HG03039 (cell line): ENCODE data around the gene ARVCF.

Experiments used
- ATAC-seq: cut with Tn5 transposase; IDR thresholded peaks from one replicate; pipeline ENCODE4 v1.9.1; 2021; ENCODE audit warnings: mild to moderate bottlenecking, moderate library complexity; ENCODE audit not compliant: unreplicated experiment

The ARVCF gene

GRCh38 chr22:20018001-20018400 lies 1.4 kb upstream of the ARVCF start:
- no peak for ATAC-seq

- ATAC-seq: no peak
Observed at GRCh38 chr22:20017622-20017958, 967 bp upstream of the ARVCF start.

- no peak for ATAC-seq
Observed at GRCh38 chr22:20015971-20016733, 471 bp downstream of the ARVCF start.

GRCh38 chr22:20015187-20015625 lies 1.4 kb downstream of the ARVCF start:
- ATAC-seq: no peak

GRCh38 chr22:20014526-20015186 lies 2.0 kb downstream of the ARVCF start:
- ATAC-seq: no peak

GRCh38 chr22:20013382-20013871 lies 3.2 kb downstream of the ARVCF start:
- no peak for ATAC-seq

- ATAC-seq: no peak
Observed at GRCh38 chr22:20012741-20013331, 3.8 kb downstream of the ARVCF start.

- ATAC-seq: no peak
Observed at GRCh38 chr22:20011993-20012740, 4.5 kb downstream of the ARVCF start.

GRCh38 chr22:20011123-20011992 lies 5.3 kb downstream of the ARVCF start:
- ATAC-seq: no peak

- ATAC-seq: no peak
Observed at GRCh38 chr22:20010307-20011122, 6.1 kb downstream of the ARVCF start.

- no peak for ATAC-seq
Observed at GRCh38 chr22:20009582-20010306, 6.9 kb downstream of the ARVCF start.

- ATAC-seq: no peak
Observed at GRCh38 chr22:20009018-20009491, 7.6 kb downstream of the ARVCF start.

- ATAC-seq: no peak
Observed at GRCh38 chr22:20008221-20008995, 8.2 kb downstream of the ARVCF start.

- no peak for ATAC-seq
Observed at GRCh38 chr22:20004464-20004863, 12.2 kb downstream of the ARVCF start.

- ATAC-seq: no peak
Observed at GRCh38 chr22:20003304-20003703, 13.3 kb downstream of the ARVCF start.

GRCh38 chr22:20002636-20003035 lies 14.0 kb downstream of the ARVCF start:
- no peak for ATAC-seq

GRCh38 chr22:20002128-20002527 lies 14.5 kb downstream of the ARVCF start:
- ATAC-seq: no peak

GRCh38 chr22:20001082-20001638 lies 15.5 kb downstream of the ARVCF start:
- no peak for ATAC-seq
